GM12878 (cell line): ENCODE measurements around the gene ZNF710. TPM values are rescaled to one million over a fixed set of nuclear protein-coding genes. Genes with fewer than 3 reads are reported as not detected.

Source experiments
- BHLHE40 ChIP-seq, 2 experiments: fragments of 450-650 bp in 1 of 2; IDR thresholded peaks; 2 replicates each; pipeline ENCODE4 v1.6.1; 2011 to 2017; ENCODE audit warnings: low read depth in 2 of 2, borderline replicate concordance in 1 of 2, improper control_type of control experiment in 1 of 2, low read length in 1 of 2, mild to moderate bottlenecking in 1 of 2
- BMI1 ChIP-seq: fragments of 450-650 bp; IDR thresholded peaks from 2 replicates; pipeline ENCODE4 v1.6.1; 2016; ENCODE audit warnings: mild to moderate bottlenecking, moderate library complexity, borderline replicate concordance
- CBX3 ChIP-seq: fragments of 200-600 bp; sonication (generic); IDR thresholded peaks from 2 replicates; pipeline ENCODE4 v1.6.1; 2016; ENCODE audit warnings: low read depth, borderline replicate concordance
- CREM ChIP-seq: IDR thresholded peaks from 2 replicates; pipeline ENCODE4 v1.6.1; 2014; ENCODE audit warnings: antibody characterized with exemption, low read depth
- FOXM1 ChIP-seq: IDR thresholded peaks from 2 replicates; pipeline ENCODE4 v1.6.1; 2012; ENCODE audit warnings: low read depth, mild to moderate bottlenecking, inconsistent platforms, low read length, moderate library complexity
- GABPA ChIP-seq: IDR thresholded peaks from 2 replicates; pipeline ENCODE4 v1.6.1; 2014; ENCODE audit warnings: antibody characterized with exemption, low read depth, mild to moderate bottlenecking, inconsistent platforms
- IRF3 ChIP-seq: fragments of 450-650 bp; IDR thresholded peaks from 2 replicates; pipeline ENCODE4 v1.6.1; 2014; ENCODE audit warnings: mild to moderate bottlenecking
- JUND ChIP-seq: IDR thresholded peaks from 2 replicates; pipeline ENCODE4 v1.6.1; 2012; ENCODE audit warnings: low read depth, mild to moderate bottlenecking, low read length, improper control_type of control experiment, moderate library complexity
- MAX ChIP-seq: IDR thresholded peaks from 2 replicates; pipeline ENCODE4 v1.6.1; 2012; ENCODE audit warnings: low read depth, low read length, improper control_type of control experiment
- MLLT1 ChIP-seq: fragments of 450-650 bp; IDR thresholded peaks from 2 replicates; pipeline ENCODE4 v1.6.1; 2016; ENCODE audit warnings: mild to moderate bottlenecking
- NR2F1 ChIP-seq: fragments of 450-650 bp; conservative IDR thresholded peaks from 2 replicates; pipeline ENCODE4 v1.6.1; 2017; ENCODE audit warnings: mild to moderate bottlenecking
- PML ChIP-seq: IDR thresholded peaks from 2 replicates; pipeline ENCODE4 v1.6.1; 2012; ENCODE audit warnings: low read length, inconsistent platforms
- POLR2AphosphoS2 ChIP-seq: IDR thresholded peaks from 2 replicates; pipeline ENCODE4 v1.6.1; 2011; ENCODE audit warnings: low read depth, mild to moderate bottlenecking, low read length, improper control_type of control experiment, moderate library complexity
- SIN3A ChIP-seq: IDR thresholded peaks from 2 replicates; pipeline ENCODE4 v1.6.1; 2012; ENCODE audit warnings: low read depth, low read length, improper control_type of control experiment
- SMAD1 ChIP-seq: fragments of 450-650 bp; IDR thresholded peaks from 2 replicates; pipeline ENCODE4 v1.6.1; 2018; ENCODE audit warnings: mild to moderate bottlenecking, low read depth; ENCODE audit not compliant: partially characterized antibody
- SMARCA5 ChIP-seq: fragments of 450-650 bp; IDR thresholded peaks from 2 replicates; pipeline ENCODE4 v1.6.1; 2017; ENCODE audit warnings: mild to moderate bottlenecking
- SMC3 ChIP-seq: IDR thresholded peaks from 2 replicates; pipeline ENCODE4 v1.6.1; 2011; ENCODE audit warnings: low read length, improper control_type of control experiment, borderline replicate concordance
- TCF3 ChIP-seq: IDR thresholded peaks from 2 replicates; pipeline ENCODE4 v1.6.1; 2012; ENCODE audit warnings: low read depth, mild to moderate bottlenecking, low read length, borderline replicate concordance; ENCODE audit not compliant: insufficient read depth
- TCF7 ChIP-seq: IDR thresholded peaks from 2 replicates; pipeline ENCODE4 v1.6.1; 2014; ENCODE audit warnings: antibody characterized with exemption, borderline replicate concordance
- YBX1 ChIP-seq: fragments of 450-650 bp; IDR thresholded peaks from 2 replicates; pipeline ENCODE4 v1.6.1; 2016; ENCODE audit warnings: antibody characterized with exemption
- ZBTB40 ChIP-seq: fragments of 450-650 bp; IDR thresholded peaks from 2 replicates; pipeline ENCODE4 v1.6.1; 2016; ENCODE audit warnings: mild to moderate bottlenecking, moderate library complexity, borderline replicate concordance
- polyA plus RNA-seq, 11 experiments: library from polyadenylated mRNA; depleted of rRNA in 4 of 11; unstranded in 6 of 11; stranded (reverse) in 5 of 11; fragments of >200 nt; fragmentation: Nextera tagmentation in 4 of 11; fragmentation: Illumina TruSeq in 1 of 11; extraction: Ambion mirVana in 4 of 11; extraction: Trizol in 1 of 11; gene quantifications; 1 replicate in 1 of 11; 2 replicates in 10 of 11; pipeline versions ENCODE4 v1.2.1 to v1.2.3, GENCODE V29; 2011 to 2016; ENCODE audit warnings: inconsistent platforms in 2 of 11, missing spikeins in 2 of 11, low read depth in 1 of 11
- total RNA-seq, 4 experiments: library from RNA; depleted of rRNA in 3 of 4; stranded (reverse); fragments of >200 nt in 3 of 4; fragmentation: Illumina TruSeq in 1 of 4; extraction: Trizol in 1 of 4; gene quantifications; 2 replicates each; pipeline versions ENCODE4 v1.2.1 to v1.2.3, GENCODE V29; 2013 to 2021

Gene ZNF710
- total and polyA plus RNA-seq, 10 of the 15 experiments (the other 5 are each of a cell fraction or from before 2014, with no cell fraction given) = 1.4 to 43.5 (median 9.8) TPM

- TF ChIP-seq POLR2AphosphoS2 = peak; percentile 77
- TF ChIP-seq SMARCA5 = peak; percentile 76; the same call in 1 of the 2 replicates
- no peak for TF ChIP-seq SMAD1
- TF ChIP-seq MLLT1 = no peak
- TF ChIP-seq ZBTB40 = no peak
- no peak for TF ChIP-seq CREM
- TF ChIP-seq SIN3A = no peak
- no peak for TF ChIP-seq SMC3
- peak in 1 of 2 experiments; percentile 49; a peak in 1 of 4 replicates for TF ChIP-seq BHLHE40 (IDR thresholded peaks at IDR 0.05; ENCODE audit: borderline replicate concordance in 1 of 2, low read depth in 2 of 2, low read length in 1 of 2)
- no peak for TF ChIP-seq TCF7
- TF ChIP-seq JUND = no peak
- TF ChIP-seq TCF3 = 0 out of 2 replicates have a peak, but pooled peaks have one; percentile 7
- TF ChIP-seq NR2F1 = peak; percentile 54; the same call in 1 of the 2 replicates
- TF ChIP-seq CBX3 = no peak
- TF ChIP-seq PML = peak; percentile 35; the same call in 1 of the 2 replicates
- TF ChIP-seq MAX = no peak
- no peak for TF ChIP-seq YBX1
- no peak for TF ChIP-seq GABPA
- TF ChIP-seq FOXM1 = no peak
- no peak for TF ChIP-seq BMI1
- 0 out of 2 replicates have a peak, but pooled peaks have one; percentile 24 for TF ChIP-seq IRF3
These were observed 101.1 kb downstream of the ZNF710 start, which contains the start of gene IDH2 (continued) for GRCh38 chr15:90101969-90102890.
